GM12878 (cell line): Measurements from ENCODE around the gene MORF4L2. TPM values are rescaled to one million over a fixed set of nuclear protein-coding genes. Genes with fewer than 3 reads are reported as not detected.

ENCODE experiments used
- ATAC-seq: fragments of 200-7000 bp; cut with Tn5 transposase; 3 replicates; pipeline ENCODE4 v1.9.1; 2020; ENCODE audit warnings: mild to moderate bottlenecking, moderate library complexity
- Bru-seq: library from RNA; stranded (reverse); fragments of 400-500 nt; gene quantifications from one replicate; lab custom pipeline; 2021; lab: Mats Ljungman, UMichigan
- BruChase-seq, 2 experiments: library from RNA; stranded (reverse); fragments of 400-500 nt; gene quantifications; one replicate each; lab custom pipeline; 2021; lab: Mats Ljungman, UMichigan
- BruUV-seq: library from RNA; stranded (reverse); fragments of 400-500 nt; replicated peaks from 2 replicates; lab custom pipeline; 2021; lab: Mats Ljungman, UMichigan
- CTCF ChIA-PET: fragments of 300-600 bp; sonication (Branson Sonifier 250); formaldehyde crosslinking; extraction: SDS; loops from one replicate; lab custom pipeline; 2021; ENCODE audit warnings: inconsistent platforms; lab: Yijun Ruan, JAX
- POLR2A ChIA-PET: fragments of 350-600 bp; formaldehyde crosslinking; extraction: SDS; loops from one replicate; lab custom pipeline; 2021; ENCODE audit warnings: inconsistent platforms; lab: Charles Lee
- RAD21 ChIA-PET: fragments of 300-600 bp; sonication (Branson Sonifier 250); formaldehyde crosslinking; loops from one replicate; lab custom pipeline; 2023; ENCODE audit warnings: antibody characterized with exemption; ENCODE audit not compliant: unreplicated experiment; lab: Charles Lee
- SMC1A ChIA-PET: fragments of 300-600 bp; sonication (Branson Sonifier 250); formaldehyde crosslinking; loops from one replicate; lab custom pipeline; 2023; ENCODE audit not compliant: unreplicated experiment, uncharacterized antibody; lab: Charles Lee
- DNase-seq: peaks from one replicate; pipeline ENCODE4 v3.0.0-alpha.2; 2011; ENCODE audit warnings: low read depth, low spot score
- FAIRE-seq: peaks from 3 replicates; lab custom pipeline; 2011; peaks lifted over from hg19 to GRCh38; lab: Jason Lieb, UNC
- H2AFZ ChIP-seq: 2 replicates; pipeline ENCODE4 v1.6.0; 2011; ENCODE audit warnings: low read depth, low read length, control low read depth; ENCODE audit not compliant: control insufficient read depth
- H3K27ac ChIP-seq: 2 replicates; pipeline ENCODE4 v1.5.1; 2011; ENCODE audit warnings: control low read depth; ENCODE audit not compliant: control insufficient read depth, insufficient read depth
- H3K27me3 ChIP-seq, 2 experiments: replicated peaks in 1 of 2; 2 replicates each; pipeline versions ENCODE4 v1.6.0 to v1.6.1; 2011; ENCODE audit warnings: low read length in 1 of 2; ENCODE audit not compliant: control insufficient read depth in 2 of 2, insufficient read depth in 2 of 2
- H3K36me3 ChIP-seq, 2 experiments: 2 replicates each; pipeline ENCODE4 v1.5.1; 2011; ENCODE audit warnings: low read length in 1 of 2; ENCODE audit not compliant: control insufficient read depth in 2 of 2, insufficient read depth in 2 of 2
- H3K4me1 ChIP-seq: 2 replicates; pipeline ENCODE4 v1.6.1; 2011; ENCODE audit warnings: mild to moderate bottlenecking, low read length, moderate library complexity, mixed read lengths; ENCODE audit not compliant: control insufficient read depth, insufficient read depth
- H3K4me2 ChIP-seq: 2 replicates; pipeline ENCODE4 v1.6.0; 2011; ENCODE audit warnings: control low read depth; ENCODE audit not compliant: control insufficient read depth, insufficient read depth
- H3K4me3 ChIP-seq: fragments of 200-600 bp; sonication (generic); 2 replicates; pipeline ENCODE4 v1.5.1; 2016
- H3K79me2 ChIP-seq: 2 replicates; pipeline ENCODE4 v1.6.0; 2011; ENCODE audit warnings: low read length; ENCODE audit not compliant: control insufficient read depth, insufficient read depth
- H3K9ac ChIP-seq: 2 replicates; pipeline ENCODE4 v1.8.0; 2011; ENCODE audit warnings: low read length, control low read depth, mixed read lengths; ENCODE audit not compliant: control insufficient read depth, insufficient read depth
- H3K9me3 ChIP-seq: replicated peaks from 3 replicates; pipeline ENCODE4 v1.5.1; 2011; ENCODE audit warnings: mild to moderate bottlenecking, low read length; ENCODE audit not compliant: control insufficient read depth, insufficient read depth
- H4K20me1 ChIP-seq: 2 replicates; pipeline ENCODE4 v1.6.0; 2011; ENCODE audit not compliant: control insufficient read depth, insufficient read depth
- ATF7 ChIP-seq: fragments of 450-650 bp; IDR thresholded peaks from 2 replicates; pipeline ENCODE4 v1.6.1; 2016; ENCODE audit warnings: low read depth, mild to moderate bottlenecking
- CREB1 ChIP-seq: IDR thresholded peaks from 2 replicates; pipeline ENCODE4 v1.6.1; 2012; ENCODE audit warnings: low read depth, mild to moderate bottlenecking, inconsistent platforms
- POLR2A ChIP-seq: IDR thresholded peaks from 2 replicates; pipeline ENCODE4 v1.6.1; 2011; ENCODE audit warnings: low read depth, mild to moderate bottlenecking, low read length
- POLR2AphosphoS5 ChIP-seq: IDR thresholded peaks from 2 replicates; pipeline ENCODE4 v1.6.1; 2011; ENCODE audit warnings: mild to moderate bottlenecking, low read length, inconsistent platforms
- RELA ChIP-seq: fragments of 450-650 bp; IDR thresholded peaks from 2 replicates; pipeline ENCODE4 v1.8.0; 2014; ENCODE audit warnings: borderline replicate concordance; ENCODE audit not compliant: partially characterized antibody
- SIX5 ChIP-seq: IDR thresholded peaks from 2 replicates; pipeline ENCODE4 v1.6.1; 2011; ENCODE audit warnings: mild to moderate bottlenecking, low read depth, low read length, moderate library complexity; ENCODE audit not compliant: severe bottlenecking
- SP1 ChIP-seq: IDR thresholded peaks from one replicate; pipeline ENCODE4 v1.6.1; 2011; ENCODE audit warnings: low read depth, low read length
- ZNF384 ChIP-seq: IDR thresholded peaks from 2 replicates; pipeline ENCODE4 v1.6.1; 2012; ENCODE audit warnings: low read depth, mild to moderate bottlenecking, low read length, improper control_type of control experiment, borderline replicate concordance
- WGBS: methylation state at CpG from one replicate; pipeline ENCODE4 v1.1.6; 2016; ENCODE audit warnings: low lambda C conversion rate; ENCODE audit not compliant: insufficient replicate concordance, insufficient coverage; ENCODE audit errors: missing lambda C conversion rate; 5-methylcytosine and 5-hydroxymethylcytosine counted together
- in situ Hi-C: fragments of 300-500 bp; cut with MboI; formaldehyde crosslinking; loops from 9 replicates; pipeline ENCODE4 v1.14.3; 2018; ENCODE audit warnings: mixed read lengths
- intact Hi-C: fragments of 100-400 bp; cut with micrococcal nuclease; formaldehyde crosslinking; loops from one replicate; pipeline ENCODE4 v1.14.2; 2022; ENCODE audit not compliant: unreplicated experiment
- long read RNA-seq, 2 experiments: library from polyadenylated mRNA; unstranded; transcript quantifications; one replicate each; pipeline ENCODE4 v2.0.0, GENCODE V29; 2019 to 2020
- polyA minus RNA-seq, 3 experiments: library from RNA; depleted of rRNA, polyadenylated mRNA; stranded (reverse); fragments of >200 nt; gene quantifications; 2 replicates each; pipeline ENCODE4 v1.2.3, GENCODE V29; 2011
- polyA plus RNA-seq, 11 experiments: library from polyadenylated mRNA; depleted of rRNA in 4 of 11; unstranded in 6 of 11; stranded (reverse) in 5 of 11; fragments of >200 nt; fragmentation: Nextera tagmentation in 4 of 11; fragmentation: Illumina TruSeq in 1 of 11; extraction: Ambion mirVana in 4 of 11; extraction: Trizol in 1 of 11; gene quantifications; 1 replicate in 1 of 11; 2 replicates in 10 of 11; pipeline versions ENCODE4 v1.2.1 to v1.2.3, GENCODE V29; 2011 to 2016; ENCODE audit warnings: inconsistent platforms in 2 of 11, missing spikeins in 2 of 11, low read depth in 1 of 11
- total RNA-seq, 4 experiments: library from RNA; depleted of rRNA in 3 of 4; stranded (reverse); fragments of >200 nt in 3 of 4; fragmentation: Illumina TruSeq in 1 of 4; extraction: Trizol in 1 of 4; gene quantifications; 2 replicates each; pipeline versions ENCODE4 v1.2.1 to v1.2.3, GENCODE V29; 2013 to 2021
- TF ChIP-seq, protein P1 (sequence below): fragments of 450-650 bp; IDR thresholded peaks from 2 replicates; pipeline ENCODE4 v1.6.1; 2017; ENCODE audit warnings: low read depth, mild to moderate bottlenecking, moderate library complexity
- TF ChIP-seq, protein P2 (sequence below): fragments of 450-650 bp; IDR thresholded peaks from 2 replicates; pipeline ENCODE4 v1.6.1; 2017; ENCODE audit warnings: mild to moderate bottlenecking, low read depth, inconsistent platforms; ENCODE audit not compliant: poor library complexity, severe bottlenecking

Gene MORF4L2, protein sequence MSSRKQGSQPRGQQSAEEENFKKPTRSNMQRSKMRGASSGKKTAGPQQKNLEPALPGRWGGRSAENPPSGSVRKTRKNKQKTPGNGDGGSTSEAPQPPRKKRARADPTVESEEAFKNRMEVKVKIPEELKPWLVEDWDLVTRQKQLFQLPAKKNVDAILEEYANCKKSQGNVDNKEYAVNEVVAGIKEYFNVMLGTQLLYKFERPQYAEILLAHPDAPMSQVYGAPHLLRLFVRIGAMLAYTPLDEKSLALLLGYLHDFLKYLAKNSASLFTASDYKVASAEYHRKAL
- total RNA-seq (2013; cell fraction: nucleolus; rRNA removed): 77.3 and 78.7 TPM in 2 replicates
- total RNA-seq (2014; rRNA removed) (121 and 154 TPM in 2 replicates), total RNA-seq (2014; rRNA removed; fragmentation: Illumina TruSeq; extraction: Trizol) (188 and 189 TPM in 2 replicates), total RNA-seq (2021) (154 and 167 TPM in 2 replicates), polyA plus RNA-seq (2011; rRNA removed) (246 and 326 TPM in 2 replicates), polyA plus RNA-seq (2014; fragmentation: Illumina TruSeq; extraction: Trizol) (311 and 381 TPM in 2 replicates), polyA plus RNA-seq (2014; fragmentation: Nextera tagmentation; extraction: Ambion mirVana) (100 to 1,000 TPM; 118 to 235 TPM), polyA plus RNA-seq (2014; rRNA removed) (119 and 150 TPM in 2 replicates), polyA plus RNA-seq (2016; fragmentation: Nextera tagmentation; extraction: Ambion mirVana) (100 to 1,000 TPM; 210 to 215 TPM), polyA minus RNA-seq (2011; rRNA and poly(A)+ RNA removed) (76.2 and 86.8 TPM in 2 replicates), Bru-seq, nascent RNA (percentile 99 among the genes with signal in this experiment), BruChase-seq, experiment 1, labeled RNA remaining after a 6-hour chase (percentile 99 among the genes with signal in this experiment), BruChase-seq, experiment 2, labeled RNA remaining after a 2-hour chase (percentile 99 among the genes with signal in this experiment)
- polyA plus RNA-seq (2011; ENCODE audit: low read depth): 132 TPM
- polyA plus RNA-seq (2011; cell fraction: cytosol; rRNA removed): 119 and 165 TPM in 2 replicates
- polyA plus RNA-seq (2011; cell fraction: nucleus; rRNA removed): 97.3 and 98.7 TPM in 2 replicates
- polyA plus RNA-seq (2012): 155 and 156 TPM in 2 replicates
- polyA minus RNA-seq (2011; cell fraction: cytosol; rRNA and poly(A)+ RNA removed): 43.0 and 44.2 TPM in 2 replicates
- polyA minus RNA-seq (2011; cell fraction: nucleus; rRNA and poly(A)+ RNA removed): 24.2 and 27.3 TPM in 2 replicates
- long read RNA-seq, experiment 1, transcript MORF4L2-203 (4 exons, 1,983 nt): minor isoform, 29 of 104 reads
- long read RNA-seq, experiment 1, transcript MORF4L2-215 (4 exons, 451 nt): major isoform, 38 of 104 reads
- long read RNA-seq, experiment 1, transcript MORF4L2-209 (5 exons, 869 nt): minor isoform, 9 of 104 reads
- long read RNA-seq, experiment 1, transcript MORF4L2-201 (4 exons, 1,824 nt): minor isoform, 5 of 104 reads
- long read RNA-seq, experiment 1, partial matches to known transcripts: 3 of 104 reads
- long read RNA-seq, experiment 1, other reads (novel, unspliced or antisense): 10 of 104 reads
- long read RNA-seq, experiment 2, transcript MORF4L2-209 (5 exons, 869 nt): minor isoform, 55 of 737 reads
- long read RNA-seq, experiment 2, transcript MORF4L2-215 (4 exons, 451 nt): major isoform, 280 of 737 reads
- long read RNA-seq, experiment 2, transcript MORF4L2-201 (4 exons, 1,824 nt): minor isoform, 36 of 737 reads
- long read RNA-seq, experiment 2, transcript MORF4L2-203 (4 exons, 1,983 nt): minor isoform, 146 of 737 reads
- long read RNA-seq, experiment 2, partial matches to known transcripts: 7 of 737 reads
- long read RNA-seq, experiment 2, other reads (novel, unspliced or antisense): 148 of 737 reads

DNA sequence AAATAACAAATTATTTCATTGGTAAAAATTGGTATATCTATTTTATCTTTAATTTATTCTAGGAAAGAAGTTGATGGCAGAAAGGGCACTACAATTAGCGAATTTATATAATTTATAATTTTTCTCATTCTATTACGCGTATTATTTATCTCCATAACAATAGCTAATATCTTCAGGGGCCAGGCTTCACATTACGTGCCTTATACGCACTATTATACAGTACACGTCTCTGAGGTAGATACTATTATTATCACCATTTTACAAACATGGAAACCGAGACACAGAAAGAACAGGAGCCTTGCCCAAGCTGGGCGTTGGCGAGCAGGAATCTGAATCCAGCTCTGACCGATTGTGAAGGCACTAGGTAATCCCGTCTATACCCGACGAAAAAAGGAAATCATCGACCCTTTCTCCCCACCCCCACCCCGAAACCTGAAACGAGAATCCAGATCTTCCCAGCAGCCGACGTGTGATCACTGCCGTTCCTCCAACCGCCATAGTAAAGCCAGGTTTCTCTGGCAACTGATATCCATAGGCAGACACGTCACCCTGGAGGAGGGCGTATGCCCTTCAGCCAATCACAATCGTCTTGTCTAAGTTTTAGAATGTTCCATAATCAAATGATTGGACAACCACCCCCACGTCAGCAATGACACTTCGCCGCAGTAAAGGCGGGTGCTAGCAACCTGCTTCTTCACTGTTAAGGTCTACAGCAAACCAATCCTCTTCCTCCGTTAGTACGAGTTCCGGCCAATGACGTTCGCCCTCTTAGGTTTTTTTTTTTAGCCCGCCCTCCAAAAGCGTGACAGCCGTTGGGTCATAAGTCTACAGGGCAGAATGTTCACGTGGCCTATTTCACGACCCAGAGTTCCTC is at the start of gene MORF4L2:
TSS of gene MORF4L2 (minus strand) at position 501 of the 874 bp plus-strand sequence. CDS start 9,672 bp downstream, outside the sequence.
- CTCF ChIA-PET: interaction anchor here (0.6 kb wide), 1 partner anchor 120 kb away, joined by 3 read pairs; no protein-coding TSS in a partner anchor
- Histone ChIP-seq H3K9me3 (no peaks in the 10 kb centered on the region; the same call in 2 of the 3 replicates), H3K27ac (peak within 1 kb of the TSS; percentile 91), H3K79me2 (peaks cover 26% of the 10 kb centered on the region), H2AFZ (peak within 1 kb of the TSS; percentile 83), H3K36me3 (0 out of 4 replicates have a peak, but pooled peaks cover 0 to 3% of the 10 kb centered on the region in 2 experiments), H3K4me2 (peak within 1 kb of the TSS; percentile 67; the same call in 1 of the 2 replicates), H3K27me3 (no peaks in the 10 kb centered on the region), H3K4me1 (no peaks in the 10 kb centered on the region), H4K20me1 (no peaks in the 10 kb centered on the region), H3K4me3 (peak within 1 kb of the TSS; percentile 73), H3K9ac (peak within 1 kb of the TSS; percentile 83)
- POLR2A ChIA-PET: interaction anchor here (0.6 to 0.7 kb wide), 5 partner anchors 56 to 709 kb away, joined by 3 to 5 read pairs (median 4); partner anchors contain the start of gene TCEAL1
- in situ Hi-C loops (loop anchor here (10.0 kb wide), 1 partner anchor 468 kb away; the partner anchor contains the start of gene SLC25A53), intact Hi-C loops (loop anchor here (1.0 to 5.0 kb wide), 3 partner anchors 57 to 426 kb away; partner anchors contain the start of gene ZCCHC18)
- SMC1A ChIA-PET: interaction anchor here (0.6 to 0.7 kb wide), 2 partner anchors 129 to 1023 kb away, joined by 3 to 4 read pairs; no protein-coding TSS in a partner anchor
- ATAC-seq (peak; percentile 91), FAIRE-seq (no peak), DNase-seq (peak; percentile 95)
- TSS peak; percentile 80 for BruUV-seq
- 34% methylated on average over 37 of the region's 37 CpGs for WGBS
- RAD21 ChIA-PET: no interaction called here
- TF ChIP-seq ZNF384 (peak; percentile 82; the same call in 1 of the 2 replicates), SIX5 (no peak), POLR2AphosphoS5 (peak; percentile 88), RELA (no peak), ATF7 (peak; percentile 84), POLR2A (peak; percentile 92), CREB1 (peak; percentile 95), SP1 (peak; percentile 94)
- TF ChIP-seq, protein P1, sequence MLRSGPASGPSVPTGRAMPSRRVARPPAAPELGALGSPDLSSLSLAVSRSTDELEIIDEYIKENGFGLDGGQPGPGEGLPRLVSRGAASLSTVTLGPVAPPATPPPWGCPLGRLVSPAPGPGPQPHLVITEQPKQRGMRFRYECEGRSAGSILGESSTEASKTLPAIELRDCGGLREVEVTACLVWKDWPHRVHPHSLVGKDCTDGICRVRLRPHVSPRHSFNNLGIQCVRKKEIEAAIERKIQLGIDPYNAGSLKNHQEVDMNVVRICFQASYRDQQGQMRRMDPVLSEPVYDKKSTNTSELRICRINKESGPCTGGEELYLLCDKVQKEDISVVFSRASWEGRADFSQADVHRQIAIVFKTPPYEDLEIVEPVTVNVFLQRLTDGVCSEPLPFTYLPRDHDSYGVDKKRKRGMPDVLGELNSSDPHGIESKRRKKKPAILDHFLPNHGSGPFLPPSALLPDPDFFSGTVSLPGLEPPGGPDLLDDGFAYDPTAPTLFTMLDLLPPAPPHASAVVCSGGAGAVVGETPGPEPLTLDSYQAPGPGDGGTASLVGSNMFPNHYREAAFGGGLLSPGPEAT: 0 out of 2 replicates have a peak, but pooled peaks have one; percentile 50
- TF ChIP-seq, protein P2, sequence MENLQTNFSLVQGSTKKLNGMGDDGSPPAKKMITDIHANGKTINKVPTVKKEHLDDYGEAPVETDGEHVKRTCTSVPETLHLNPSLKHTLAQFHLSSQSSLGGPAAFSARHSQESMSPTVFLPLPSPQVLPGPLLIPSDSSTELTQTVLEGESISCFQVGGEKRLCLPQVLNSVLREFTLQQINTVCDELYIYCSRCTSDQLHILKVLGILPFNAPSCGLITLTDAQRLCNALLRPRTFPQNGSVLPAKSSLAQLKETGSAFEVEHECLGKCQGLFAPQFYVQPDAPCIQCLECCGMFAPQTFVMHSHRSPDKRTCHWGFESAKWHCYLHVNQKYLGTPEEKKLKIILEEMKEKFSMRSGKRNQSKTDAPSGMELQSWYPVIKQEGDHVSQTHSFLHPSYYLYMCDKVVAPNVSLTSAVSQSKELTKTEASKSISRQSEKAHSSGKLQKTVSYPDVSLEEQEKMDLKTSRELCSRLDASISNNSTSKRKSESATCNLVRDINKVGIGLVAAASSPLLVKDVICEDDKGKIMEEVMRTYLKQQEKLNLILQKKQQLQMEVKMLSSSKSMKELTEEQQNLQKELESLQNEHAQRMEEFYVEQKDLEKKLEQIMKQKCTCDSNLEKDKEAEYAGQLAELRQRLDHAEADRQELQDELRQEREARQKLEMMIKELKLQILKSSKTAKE: peak; percentile 18
